HEK293T (cell line): ENCODE data around the gene CANT1.

ENCODE experiments used
- CTCF ChIA-PET: fragments of 350-600 bp; formaldehyde crosslinking; extraction: SDS; loops from one replicate; lab custom pipeline; 2021; ENCODE audit warnings: antibody characterized with exemption, inconsistent platforms; lab: Yijun Ruan, JAX
- POLR2A ChIA-PET: fragments of 350-600 bp; formaldehyde crosslinking; extraction: SDS; loops from one replicate; lab custom pipeline; 2020; ENCODE audit warnings: antibody characterized with exemption, inconsistent platforms; lab: Yijun Ruan, JAX
- DNase-seq: peaks from one replicate; pipeline ENCODE4 v3.0.0; 2012; ENCODE audit warnings: mixed read lengths; ENCODE audit errors: extremely low spot score
- ARNT ChIP-seq: fragments of 450-650 bp; IDR thresholded peaks from 2 replicates; pipeline ENCODE4 v1.6.1; 2017; ENCODE audit warnings: mild to moderate bottlenecking
- BHLHE40 ChIP-seq: fragments of 450-650 bp; IDR thresholded peaks from 2 replicates; pipeline ENCODE4 v1.6.1; 2016; ENCODE audit warnings: mild to moderate bottlenecking, moderate library complexity, borderline replicate concordance
- CTBP1 ChIP-seq: fragments of 450-650 bp; IDR thresholded peaks from 2 replicates; pipeline ENCODE4 v1.6.1; 2016; ENCODE audit warnings: borderline replicate concordance
- ELF4 ChIP-seq: fragments of 450-650 bp; IDR thresholded peaks from 2 replicates; pipeline ENCODE4 v1.6.1; 2017; ENCODE audit warnings: antibody characterized with exemption
- FOXA1 ChIP-seq: fragments of 450-650 bp; IDR thresholded peaks from 2 replicates; pipeline ENCODE4 v1.6.1; 2016; ENCODE audit warnings: mild to moderate bottlenecking
- FOXK2 ChIP-seq: fragments of 450-650 bp; IDR thresholded peaks from 2 replicates; pipeline ENCODE4 v1.6.1; 2016; ENCODE audit warnings: mild to moderate bottlenecking
- FOXM1 ChIP-seq: fragments of 450-650 bp; IDR thresholded peaks from 2 replicates; pipeline ENCODE4 v1.6.1; 2017; ENCODE audit warnings: mild to moderate bottlenecking, borderline replicate concordance
- HDGF ChIP-seq: fragments of 450-650 bp; IDR thresholded peaks from 2 replicates; pipeline ENCODE4 v1.6.1; 2017; ENCODE audit warnings: antibody characterized with exemption, borderline replicate concordance
- L3MBTL2 ChIP-seq: fragments of 450-650 bp; conservative IDR thresholded peaks from 2 replicates; pipeline ENCODE4 v1.6.1; 2016; ENCODE audit warnings: mild to moderate bottlenecking
- LEF1 ChIP-seq: fragments of 450-650 bp; IDR thresholded peaks from 2 replicates; pipeline ENCODE4 v1.6.1; 2017; ENCODE audit warnings: mild to moderate bottlenecking, borderline replicate concordance
- NFRKB ChIP-seq: fragments of 450-650 bp; IDR thresholded peaks from 2 replicates; pipeline ENCODE4 v1.6.1; 2016; ENCODE audit warnings: mild to moderate bottlenecking, moderate library complexity
- PKNOX1 ChIP-seq: fragments of 450-650 bp; IDR thresholded peaks from 2 replicates; pipeline ENCODE4 v1.6.1; 2016
- SP1 ChIP-seq: fragments of 450-650 bp; IDR thresholded peaks from 2 replicates; pipeline ENCODE4 v1.6.1; 2017
- SUZ12 ChIP-seq: fragments of 450-650 bp; IDR thresholded peaks from 2 replicates; pipeline ENCODE4 v1.6.1; 2016; ENCODE audit warnings: mild to moderate bottlenecking
- TARDBP ChIP-seq: fragments of 450-650 bp; IDR thresholded peaks from 2 replicates; pipeline ENCODE4 v1.6.1; 2016
- ZNF384 ChIP-seq: fragments of 450-650 bp; IDR thresholded peaks from 2 replicates; pipeline ENCODE4 v1.6.1; 2016

CANT1 gene

GRCh38 chr17:79042421-79043190 lies 33.0 kb upstream of the CANT1 start:
- peak; percentile 75 for DNase-seq
- POLR2A ChIA-PET = no interaction called here
- CTCF ChIA-PET = interaction anchor here (0.5 to 3.0 kb wide), 10 partner anchors 9 to 771 kb away, joined by 3 to 17 read pairs (median 4); no protein-coding TSS in a partner anchor
- TF ChIP-seq FOXM1 = no peak
- no peak for TF ChIP-seq ARNT
- no peak for TF ChIP-seq HDGF
- TF ChIP-seq NFRKB = no peak
- no peak for TF ChIP-seq FOXA1
- TF ChIP-seq L3MBTL2 = no peak
- no peak for TF ChIP-seq ZNF384
- no peak for TF ChIP-seq TARDBP
- TF ChIP-seq LEF1 = no peak
- TF ChIP-seq PKNOX1 = no peak
- no peak for TF ChIP-seq CTBP1
- no peak for TF ChIP-seq ELF4
- no peak for TF ChIP-seq BHLHE40
- TF ChIP-seq SP1 = no peak
- no peak for TF ChIP-seq FOXK2

- ChIA-PET CTCF (interaction anchor here (0.6 to 3.0 kb wide), 9 partner anchors 8 to 770 kb away, joined by 3 to 17 read pairs (median 4); no protein-coding TSS in a partner anchor), POLR2A (no interaction called here)
- no peak for DNase-seq
- no peak for TF ChIP-seq FOXK2
- no peak for TF ChIP-seq NFRKB
- TF ChIP-seq FOXM1 = no peak
- no peak for TF ChIP-seq ELF4
- TF ChIP-seq ARNT = no peak
- TF ChIP-seq LEF1 = no peak
- TF ChIP-seq L3MBTL2 = no peak
- TF ChIP-seq HDGF = no peak
- no peak for TF ChIP-seq ZNF384
- TF ChIP-seq SP1 = no peak
- no peak for TF ChIP-seq SUZ12
- no peak for TF ChIP-seq BHLHE40
- no peak for TF ChIP-seq CTBP1
- TF ChIP-seq TARDBP = no peak
These were observed 32.3 kb upstream of the CANT1 start for GRCh38 chr17:79041723-79042420.

GRCh38 chr17:79041041-79041570 lies 31.5 kb upstream of the CANT1 start:
- CTCF ChIA-PET = interaction anchor here (0.6 to 3.0 kb wide), 4 partner anchors 14 to 45 kb away, joined by 3 to 17 read pairs (median 4); no protein-coding TSS in a partner anchor
- TF ChIP-seq ARNT = no peak
- TF ChIP-seq HDGF = no peak
- TF ChIP-seq TARDBP = no peak
- no peak for TF ChIP-seq FOXK2
- no peak for TF ChIP-seq FOXM1
- TF ChIP-seq SUZ12 = no peak
- TF ChIP-seq SP1 = no peak
- no peak for TF ChIP-seq ZNF384
- no peak for TF ChIP-seq BHLHE40
- TF ChIP-seq CTBP1 = no peak
- no peak for TF ChIP-seq PKNOX1
- no peak for TF ChIP-seq NFRKB
- no peak for TF ChIP-seq L3MBTL2
- POLR2A ChIA-PET = interaction anchor here (0.7 kb wide), 1 partner anchor 605 kb away, joined by 3 read pairs; no protein-coding TSS in a partner anchor
- no peak for DNase-seq

- TF ChIP-seq HDGF = no peak
- no peak for TF ChIP-seq FOXA1
- no peak for TF ChIP-seq CTBP1
- no peak for TF ChIP-seq ELF4
- no peak for TF ChIP-seq L3MBTL2
- no peak for TF ChIP-seq PKNOX1
- no peak for TF ChIP-seq TARDBP
- no peak for TF ChIP-seq SP1
- no peak for TF ChIP-seq LEF1
- no peak for TF ChIP-seq BHLHE40
- no peak for TF ChIP-seq ZNF384
- DNase-seq = no peak
- ChIA-PET POLR2A (no interaction called here), CTCF (interaction anchor here (3.0 kb wide), 1 partner anchor 13 kb away, joined by 17 read pairs; no protein-coding TSS in a partner anchor)
These were observed 30.3 kb upstream of the CANT1 start for GRCh38 chr17:79039886-79040285.

GRCh38 chr17:79039171-79039570 lies 29.6 kb upstream of the CANT1 start:
- no peak for DNase-seq
- TF ChIP-seq FOXM1 = no peak
- no peak for TF ChIP-seq ARNT
- no peak for TF ChIP-seq L3MBTL2
- TF ChIP-seq ELF4 = no peak
- TF ChIP-seq ZNF384 = no peak
- no peak for TF ChIP-seq LEF1
- no peak for TF ChIP-seq FOXA1
- no peak for TF ChIP-seq SUZ12
- TF ChIP-seq HDGF = no peak
- no peak for TF ChIP-seq SP1
- no peak for TF ChIP-seq NFRKB
- no peak for TF ChIP-seq FOXK2
- no peak for TF ChIP-seq CTBP1
- no peak for TF ChIP-seq BHLHE40
- no peak for TF ChIP-seq TARDBP
- ChIA-PET POLR2A (no interaction called here), CTCF (interaction anchor here (0.6 kb wide), 1 partner anchor 124 kb away, joined by 5 read pairs; no protein-coding TSS in a partner anchor)
